GM12878 (cell line): Measurements from ENCODE around the gene PELI2. TPM values are rescaled to one million over a fixed set of nuclear protein-coding genes. Genes with fewer than 3 reads are reported as not detected.

ENCODE experiments used
- ATAC-seq: fragments of 200-7000 bp; cut with Tn5 transposase; 3 replicates; pipeline ENCODE4 v1.9.1; 2020; ENCODE audit warnings: mild to moderate bottlenecking, moderate library complexity
- BruUV-seq: library from RNA; stranded (reverse); fragments of 400-500 nt; replicated peaks from 2 replicates; lab custom pipeline; 2021; lab: Mats Ljungman, UMichigan
- CTCF ChIA-PET: fragments of 300-600 bp; sonication (Branson Sonifier 250); formaldehyde crosslinking; extraction: SDS; loops from one replicate; lab custom pipeline; 2021; ENCODE audit warnings: inconsistent platforms; lab: Yijun Ruan, JAX
- POLR2A ChIA-PET: fragments of 350-600 bp; formaldehyde crosslinking; extraction: SDS; loops from one replicate; lab custom pipeline; 2021; ENCODE audit warnings: inconsistent platforms; lab: Charles Lee
- RAD21 ChIA-PET: fragments of 300-600 bp; sonication (Branson Sonifier 250); formaldehyde crosslinking; loops from one replicate; lab custom pipeline; 2023; ENCODE audit warnings: antibody characterized with exemption; ENCODE audit not compliant: unreplicated experiment; lab: Charles Lee
- SMC1A ChIA-PET: fragments of 300-600 bp; sonication (Branson Sonifier 250); formaldehyde crosslinking; loops from one replicate; lab custom pipeline; 2023; ENCODE audit not compliant: unreplicated experiment, uncharacterized antibody; lab: Charles Lee
- DNase-seq: peaks from one replicate; pipeline ENCODE4 v3.0.0-alpha.2; 2011; ENCODE audit warnings: low read depth, low spot score
- FAIRE-seq: peaks from 3 replicates; lab custom pipeline; 2011; peaks lifted over from hg19 to GRCh38; lab: Jason Lieb, UNC
- H2AFZ ChIP-seq: 2 replicates; pipeline ENCODE4 v1.6.0; 2011; ENCODE audit warnings: low read depth, low read length, control low read depth; ENCODE audit not compliant: control insufficient read depth
- H3K27ac ChIP-seq: 2 replicates; pipeline ENCODE4 v1.5.1; 2011; ENCODE audit warnings: control low read depth; ENCODE audit not compliant: control insufficient read depth, insufficient read depth
- H3K27me3 ChIP-seq, 2 experiments: replicated peaks in 1 of 2; 2 replicates each; pipeline versions ENCODE4 v1.6.0 to v1.6.1; 2011; ENCODE audit warnings: low read length in 1 of 2; ENCODE audit not compliant: control insufficient read depth in 2 of 2, insufficient read depth in 2 of 2
- H3K36me3 ChIP-seq, 2 experiments: 2 replicates each; pipeline ENCODE4 v1.5.1; 2011; ENCODE audit warnings: low read length in 1 of 2; ENCODE audit not compliant: control insufficient read depth in 2 of 2, insufficient read depth in 2 of 2
- H3K4me1 ChIP-seq: 2 replicates; pipeline ENCODE4 v1.6.1; 2011; ENCODE audit warnings: mild to moderate bottlenecking, low read length, moderate library complexity, mixed read lengths; ENCODE audit not compliant: control insufficient read depth, insufficient read depth
- H3K4me2 ChIP-seq: 2 replicates; pipeline ENCODE4 v1.6.0; 2011; ENCODE audit warnings: control low read depth; ENCODE audit not compliant: control insufficient read depth, insufficient read depth
- H3K4me3 ChIP-seq: fragments of 200-600 bp; sonication (generic); 2 replicates; pipeline ENCODE4 v1.5.1; 2016
- H3K79me2 ChIP-seq: 2 replicates; pipeline ENCODE4 v1.6.0; 2011; ENCODE audit warnings: low read length; ENCODE audit not compliant: control insufficient read depth, insufficient read depth
- H3K9ac ChIP-seq: 2 replicates; pipeline ENCODE4 v1.8.0; 2011; ENCODE audit warnings: low read length, control low read depth, mixed read lengths; ENCODE audit not compliant: control insufficient read depth, insufficient read depth
- H3K9me3 ChIP-seq: replicated peaks from 3 replicates; pipeline ENCODE4 v1.5.1; 2011; ENCODE audit warnings: mild to moderate bottlenecking, low read length; ENCODE audit not compliant: control insufficient read depth, insufficient read depth
- H4K20me1 ChIP-seq: 2 replicates; pipeline ENCODE4 v1.6.0; 2011; ENCODE audit not compliant: control insufficient read depth, insufficient read depth
- ASH2L ChIP-seq: fragments of 300-600, 200-600 bp; sonication (generic); IDR thresholded peaks from 2 replicates; pipeline ENCODE4 v1.6.1; 2017; ENCODE audit warnings: low read depth, mild to moderate bottlenecking, borderline replicate concordance
- CBX5 ChIP-seq: sonication (generic); IDR thresholded peaks from 2 replicates; pipeline ENCODE4 v1.6.1; 2016; ENCODE audit warnings: low read depth, moderate library complexity, mild to moderate bottlenecking, inconsistent platforms
- CHD4 ChIP-seq: fragments of 200-600 bp; sonication (generic); IDR thresholded peaks from 2 replicates; pipeline ENCODE4 v1.6.1; 2016; ENCODE audit warnings: mild to moderate bottlenecking
- DPF2 ChIP-seq: fragments of 450-650 bp; IDR thresholded peaks from 2 replicates; pipeline ENCODE4 v1.6.1; 2017; ENCODE audit warnings: mild to moderate bottlenecking
- FOXK2 ChIP-seq: fragments of 450-650 bp; IDR thresholded peaks from 2 replicates; pipeline ENCODE4 v1.6.1; 2017; ENCODE audit warnings: mild to moderate bottlenecking, moderate library complexity
- HCFC1 ChIP-seq: fragments of 150-350 bp; IDR thresholded peaks from 2 replicates; pipeline ENCODE4 v1.6.1; 2014; ENCODE audit warnings: low read length
- KLF5 ChIP-seq: fragments of 450-650 bp; IDR thresholded peaks from 2 replicates; pipeline ENCODE4 v1.6.1; 2014; ENCODE audit warnings: mild to moderate bottlenecking; ENCODE audit not compliant: partially characterized antibody
- NFIC ChIP-seq: IDR thresholded peaks from 2 replicates; pipeline ENCODE4 v1.6.1; 2012; ENCODE audit warnings: low read depth, mild to moderate bottlenecking, inconsistent platforms, low read length, moderate library complexity
- NR2C2 ChIP-seq: IDR thresholded peaks from 2 replicates; pipeline ENCODE4 v1.6.1; 2011; ENCODE audit warnings: borderline replicate concordance, low read depth; ENCODE audit not compliant: control insufficient read depth, insufficient read length
- POU2F2 ChIP-seq: IDR thresholded peaks from 3 replicates; pipeline ENCODE4 v1.6.1; 2011; ENCODE audit warnings: low read depth, mild to moderate bottlenecking, low read length, borderline replicate concordance
- PRDM15 ChIP-seq: fragments of 450-650 bp; formaldehyde crosslinking; IDR thresholded peaks from 2 replicates; pipeline ENCODE4 v1.4.0; 2020; ENCODE audit warnings: mild to moderate bottlenecking, moderate library complexity
- RBBP5 ChIP-seq: fragments of 200-600 bp; sonication (generic); conservative IDR thresholded peaks from 2 replicates; pipeline ENCODE4 v1.6.1; 2016
- TCF12 ChIP-seq: IDR thresholded peaks from 2 replicates; pipeline ENCODE4 v1.6.1; 2011; ENCODE audit warnings: low read depth, mild to moderate bottlenecking, low read length
- WGBS: methylation state at CpG from one replicate; pipeline ENCODE4 v1.1.6; 2016; ENCODE audit warnings: low lambda C conversion rate; ENCODE audit not compliant: insufficient replicate concordance, insufficient coverage; ENCODE audit errors: missing lambda C conversion rate; 5-methylcytosine and 5-hydroxymethylcytosine counted together
- in situ Hi-C: fragments of 300-500 bp; cut with MboI; formaldehyde crosslinking; loops from 9 replicates; pipeline ENCODE4 v1.14.3; 2018; ENCODE audit warnings: mixed read lengths
- intact Hi-C: fragments of 100-400 bp; cut with micrococcal nuclease; formaldehyde crosslinking; loops from one replicate; pipeline ENCODE4 v1.14.2; 2022; ENCODE audit not compliant: unreplicated experiment
- polyA plus RNA-seq, 11 experiments: library from polyadenylated mRNA; depleted of rRNA in 4 of 11; unstranded in 6 of 11; stranded (reverse) in 5 of 11; fragments of >200 nt; fragmentation: Nextera tagmentation in 4 of 11; fragmentation: Illumina TruSeq in 1 of 11; extraction: Ambion mirVana in 4 of 11; extraction: Trizol in 1 of 11; gene quantifications; 1 replicate in 1 of 11; 2 replicates in 10 of 11; pipeline versions ENCODE4 v1.2.1 to v1.2.3, GENCODE V29; 2011 to 2016; ENCODE audit warnings: inconsistent platforms in 2 of 11, missing spikeins in 2 of 11, low read depth in 1 of 11
- total RNA-seq, 4 experiments: library from RNA; depleted of rRNA in 3 of 4; stranded (reverse); fragments of >200 nt in 3 of 4; fragmentation: Illumina TruSeq in 1 of 4; extraction: Trizol in 1 of 4; gene quantifications; 2 replicates each; pipeline versions ENCODE4 v1.2.1 to v1.2.3, GENCODE V29; 2013 to 2021

PELI2 gene
- total and polyA plus RNA-seq, 10 of the 15 experiments (the other 5 are each of a cell fraction or from before 2014, with no cell fraction given): under 0.01 to 0.10 (median 0.01) TPM; not detected in 3

DNA sequence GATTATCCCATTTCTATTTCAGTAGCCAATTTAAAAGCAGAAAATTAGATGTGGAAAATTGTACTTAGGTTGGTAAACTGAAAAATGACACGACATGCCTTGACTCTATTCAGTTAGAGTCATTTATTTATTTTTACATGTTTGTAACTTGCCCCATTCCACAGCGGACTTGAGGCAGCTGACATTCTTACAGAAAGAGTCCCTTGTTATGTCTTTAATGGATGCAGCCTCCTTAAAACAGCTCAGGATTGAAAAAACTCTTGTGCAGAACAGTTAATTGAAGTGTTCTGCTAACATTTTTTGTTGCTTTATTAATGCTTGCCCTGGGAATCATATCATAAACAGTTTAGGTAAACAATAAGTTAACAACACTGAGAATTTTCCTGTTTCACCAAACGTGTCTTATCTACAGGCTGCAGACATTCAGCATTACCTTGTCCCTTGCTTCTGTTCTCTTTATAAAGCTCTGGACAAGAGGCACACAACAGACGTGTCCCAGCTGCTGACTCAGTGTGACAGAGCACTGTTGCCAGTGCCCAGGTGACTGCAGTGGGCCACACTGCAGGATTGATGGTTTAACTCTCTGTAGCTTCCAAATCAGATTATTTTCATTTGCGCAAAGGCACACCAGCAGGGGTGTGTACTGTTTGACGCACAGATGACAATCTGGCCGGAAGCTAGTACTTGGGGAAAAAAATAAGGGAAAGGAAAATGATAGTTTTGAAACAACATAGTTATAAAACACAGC lies 101.6 kb downstream of the PELI2 start:
- DNase-seq (no peak), ATAC-seq (no peak), FAIRE-seq (no peak)
- CTCF ChIA-PET: interaction anchor here (0.9 kb wide), 1 partner anchor 40 kb away, joined by 4 read pairs; no protein-coding TSS in a partner anchor
- Histone ChIP-seq H3K36me3 (no peaks in the 10 kb centered on the region), H3K4me3 (no peak overlapping the region), H2AFZ (no peak overlapping the region), H3K4me2 (no peak overlapping the region), H3K9ac (no peak overlapping the region), H3K27ac (no peak overlapping the region), H3K79me2 (no peaks in the 10 kb centered on the region), H3K27me3 (no peaks in the 10 kb centered on the region; a peak in 1 of 4 replicates), H4K20me1 (no peaks in the 10 kb centered on the region), H3K4me1 (no peaks in the 10 kb centered on the region), H3K9me3 (no peaks in the 10 kb centered on the region)
- SMC1A ChIA-PET: interaction anchor here (0.7 to 1.4 kb wide), 2 partner anchors 15 to 104 kb away, joined by 3 read pairs; no protein-coding TSS in a partner anchor
- in situ Hi-C loops (no loop called here), intact Hi-C loops (no loop called here)
- TF ChIP-seq TCF12 (no peak), CBX5 (no peak)
- BruUV-seq: no TSS peak
- POLR2A ChIA-PET: no interaction called here
- RAD21 ChIA-PET: no interaction called here
- WGBS: 29% methylated on average over 7 of the region's 7 CpGs

DNA sequence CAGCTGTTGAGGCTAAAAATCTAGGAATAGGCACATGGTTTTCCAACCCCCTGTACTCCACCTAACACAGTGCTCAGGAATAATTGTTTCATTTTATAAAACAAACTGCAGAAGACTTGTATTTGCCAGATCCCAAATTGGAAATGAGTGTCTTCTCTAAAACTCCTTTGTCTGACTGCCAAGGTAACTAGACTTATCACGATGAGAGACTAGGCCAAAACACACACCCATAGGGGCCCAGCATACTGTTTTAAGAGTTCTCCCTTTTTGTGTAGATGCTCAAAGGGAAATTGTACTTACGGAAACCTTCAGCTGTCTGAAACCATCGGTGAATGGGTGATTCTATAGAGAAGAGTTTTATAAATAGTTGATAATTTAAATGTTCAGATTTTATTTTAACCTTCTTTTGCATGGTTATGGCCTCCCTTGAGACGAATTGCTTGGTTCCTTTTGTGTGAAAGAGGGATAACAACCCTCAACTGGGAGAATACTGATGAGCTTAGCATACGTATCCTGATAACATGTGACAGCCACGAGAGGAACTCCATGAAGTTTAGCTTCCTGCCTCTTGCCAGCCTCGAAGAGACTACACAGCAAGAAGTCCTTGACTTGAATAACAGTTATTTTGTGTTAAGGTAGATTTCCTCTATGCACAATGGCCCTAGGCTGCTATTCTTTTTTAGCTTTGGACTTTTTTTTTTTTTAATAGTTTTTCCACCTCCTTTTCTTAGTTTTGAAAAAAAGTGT lies 103.3 kb downstream of the PELI2 start:
- Histone ChIP-seq H3K4me3 (no peak overlapping the region), H3K79me2 (no peaks in the 10 kb centered on the region), H3K4me1 (no peaks in the 10 kb centered on the region), H3K9me3 (no peaks in the 10 kb centered on the region), H3K27ac (no peak overlapping the region), H3K4me2 (no peak overlapping the region), H2AFZ (no peak overlapping the region), H4K20me1 (no peaks in the 10 kb centered on the region), H3K36me3 (no peaks in the 10 kb centered on the region), H3K9ac (no peak overlapping the region), H3K27me3 (no peaks in the 10 kb centered on the region; a peak in 1 of 4 replicates)
- TF ChIP-seq KLF5: no peak
- TF ChIP-seq RBBP5: no peak
- no peak for TF ChIP-seq HCFC1
- TF ChIP-seq PRDM15 (CRISPR knock-in tag): no peak
- no peak for TF ChIP-seq NFIC
- no peak for TF ChIP-seq CHD4
- no peak for TF ChIP-seq POU2F2
- TF ChIP-seq ASH2L: no peak
- no peak for TF ChIP-seq DPF2
- no peak for TF ChIP-seq NR2C2
- no peak for TF ChIP-seq FOXK2
- ChIA-PET CTCF (interaction anchor here (0.8 to 1.0 kb wide), 2 partner anchors 253 to 490 kb away, joined by 3 read pairs; no protein-coding TSS in a partner anchor), RAD21 (no interaction called here), POLR2A (no interaction called here), SMC1A (interaction anchor here (0.7 to 0.8 kb wide), 2 partner anchors 56 to 406 kb away, joined by 3 read pairs; no protein-coding TSS in a partner anchor)
- WGBS: 27% methylated on average over 7 of the region's 7 CpGs
- in situ Hi-C loops: no loop called here
- FAIRE-seq: no peak
- no peak for DNase-seq
- no peak for ATAC-seq
- no TSS peak for BruUV-seq
- intact Hi-C loops: no loop called here
